ENCODE measurements around the gene CTLA4.

DNA sequence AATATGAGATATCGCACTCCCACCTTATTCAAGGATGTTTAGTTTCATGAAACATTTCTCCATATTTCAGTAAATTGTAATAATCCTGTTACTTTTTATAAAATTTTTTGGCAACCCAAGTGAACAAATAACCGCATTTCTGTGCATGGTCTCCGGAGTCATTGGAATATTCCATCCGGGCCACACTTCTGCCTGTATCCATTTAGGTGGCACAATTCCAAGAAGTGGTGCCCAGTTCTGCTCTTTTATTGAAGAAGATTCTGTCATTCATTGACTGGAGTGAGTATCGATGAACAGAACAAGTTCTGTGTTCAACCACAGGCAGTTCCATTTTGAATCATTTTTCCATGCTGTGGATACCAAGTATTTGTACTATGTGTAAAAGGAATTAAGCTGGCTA, 42.4 kb downstream of the CTLA4 start:
- TF ChIP-seq CTCF (IDR thresholded peaks at IDR 0.05) (no peak), POLR2A (IDR thresholded peaks at IDR 0.05) (no peak)
